OCI-LY7 (cell line): Measurements from ENCODE around the gene WNT1. TPM values are rescaled to one million over a fixed set of nuclear protein-coding genes. Genes with fewer than 3 reads are reported as not detected.
A peak's percentile ranks its signal among the peaks of the same experiment; 100 is the strongest.

Experiments used
- BruUV-seq: library from RNA; stranded (reverse); fragments of 400-500 nt; replicated peaks from 2 replicates; lab custom pipeline; 2021; lab: Mats Ljungman, UMichigan
- CTCF ChIA-PET: fragments of 300-600 bp; sonication (Branson Sonifier 250); formaldehyde crosslinking; loops from one replicate; lab custom pipeline; 2022; ENCODE audit warnings: antibody characterized with exemption; ENCODE audit not compliant: unreplicated experiment; lab: Charles Lee
- POLR2A ChIA-PET: fragments of 300-600 bp; sonication (Branson Sonifier 250); formaldehyde crosslinking; loops from one replicate; lab custom pipeline; 2022; ENCODE audit warnings: antibody characterized with exemption; lab: Charles Lee
- DNase-seq: peaks from one replicate; pipeline ENCODE4 v3.0.0-alpha.2; 2015; ENCODE audit warnings: low spot score
- H2AFZ ChIP-seq: fragments of 200-600 bp; sonication (generic), shearing (Covaris generic); 2 replicates; pipeline ENCODE4 v1.6.1; 2014; ENCODE audit warnings: mild to moderate bottlenecking, antibody characterized with exemption, low read length, moderate library complexity
- H3K27ac ChIP-seq: fragments of 200-600 bp; sonication (generic); 2 replicates; pipeline ENCODE4 v1.5.1; 2014; ENCODE audit warnings: mixed run types, low read depth, mild to moderate bottlenecking, moderate library complexity, low read length, inconsistent platforms; ENCODE audit not compliant: poor library complexity, severe bottlenecking
- H3K36me3 ChIP-seq: fragments of 200-600 bp; sonication (generic); 2 replicates; pipeline ENCODE4 v1.6.1; 2014; ENCODE audit warnings: mild to moderate bottlenecking, antibody characterized with exemption, low read length, moderate library complexity, mixed read lengths; ENCODE audit not compliant: insufficient read depth
- H3K4me1 ChIP-seq: fragments of 200-600 bp; sonication (generic); 2 replicates; pipeline ENCODE4 v1.5.1; 2014; ENCODE audit warnings: mild to moderate bottlenecking, low read length; ENCODE audit not compliant: insufficient read depth, poor library complexity, severe bottlenecking
- H3K4me2 ChIP-seq: fragments of 200-600 bp; sonication (generic); 2 replicates; pipeline ENCODE4 v1.6.1; 2014; ENCODE audit warnings: mild to moderate bottlenecking, low read length
- H3K4me3 ChIP-seq: fragments of 200-600 bp; sonication (generic); 2 replicates; pipeline ENCODE4 v1.5.1; 2014; ENCODE audit warnings: mild to moderate bottlenecking, low read depth, low read length; ENCODE audit not compliant: poor library complexity, severe bottlenecking
- H3K79me2 ChIP-seq: fragments of 200-600 bp; sonication (generic); 2 replicates; pipeline ENCODE4 v1.6.1; 2016; ENCODE audit warnings: low read depth, mild to moderate bottlenecking, low read length, moderate library complexity, mixed read lengths; ENCODE audit not compliant: insufficient read depth
- H3K9me2 ChIP-seq: fragments of 200-600 bp; sonication (generic); 2 replicates; pipeline ENCODE4 v1.6.1; 2016; ENCODE audit warnings: mild to moderate bottlenecking, low read length, mixed read lengths; ENCODE audit not compliant: insufficient read depth
- H3K9me3 ChIP-seq: fragments of 200-600 bp; sonication (generic); 2 replicates; pipeline ENCODE4 v1.6.1; 2014; ENCODE audit warnings: mild to moderate bottlenecking, mixed run types, low read length, mixed read lengths
- H4K20me1 ChIP-seq: fragments of 200-600 bp; sonication (generic); 2 replicates; pipeline ENCODE4 v1.6.1; 2014; ENCODE audit warnings: mild to moderate bottlenecking, antibody characterized with exemption, low read length, moderate library complexity, mixed read lengths; ENCODE audit not compliant: insufficient read depth
- CTCF ChIP-seq: fragments of 200-600 bp; sonication (generic); conservative IDR thresholded peaks from 2 replicates; pipeline ENCODE4 v1.5.1; 2014; ENCODE audit warnings: mild to moderate bottlenecking, antibody characterized with exemption, low read length, moderate library complexity, mixed read lengths
- EZH2phosphoT487 ChIP-seq: fragments of 200-600 bp; sonication (generic); IDR thresholded peaks from 2 replicates; pipeline ENCODE4 v1.6.1; 2018; ENCODE audit warnings: low read depth, borderline replicate concordance, mild to moderate bottlenecking, mixed run types, antibody characterized with exemption, low read length, moderate library complexity, mixed read lengths
- intact Hi-C: fragments of 100-400 bp; cut with micrococcal nuclease; formaldehyde crosslinking; loops from one replicate; pipeline ENCODE4 v1.10.0; 2022; ENCODE audit not compliant: unreplicated experiment
- total RNA-seq, 2 experiments: library from RNA; depleted of rRNA in 1 of 2; stranded (reverse); fragments of >200 nt in 1 of 2; shearing (Covaris generic) in 1 of 2; gene quantifications; 2 replicates each; pipeline ENCODE4 v1.2.3, GENCODE V29; 2014 to 2022

WNT1 gene
- total RNA-seq, 2 experiments from 2014 or later: not detected

GRCh38 chr12:49015196-49015595 is 37.1 kb downstream of the WNT1 start:
- intact Hi-C loops: loop anchor here (5.0 kb wide), 1 partner anchor 117 kb away; the partner anchor contains the start of gene TUBA1B
- Histone ChIP-seq H3K4me3 (no peak overlapping the region), H3K9me2 (no peaks in the 10 kb centered on the region), H3K4me2 (no peak overlapping the region), H3K36me3 (peaks cover 17% of the 10 kb centered on the region), H3K27ac (no peak overlapping the region), H2AFZ (no peak overlapping the region), H3K9me3 (no peaks in the 10 kb centered on the region), H4K20me1 (no peaks in the 10 kb centered on the region), H3K79me2 (peaks cover 6% of the 10 kb centered on the region; the same call in 1 of the 2 replicates), H3K4me1 (peaks cover 22% of the 10 kb centered on the region)
- TF ChIP-seq CTCF (no peak), EZH2phosphoT487 (no peak)
- CTCF ChIA-PET: interaction anchor here (2.0 kb wide), 1 partner anchor 18 kb away, joined by 9 read pairs; no protein-coding TSS in a partner anchor
- no TSS peak for BruUV-seq
- DNase-seq: no peak
- POLR2A ChIA-PET: interaction anchor here (0.5 kb wide), 2 partner anchors 58 to 115 kb away, joined by 3 to 4 read pairs; partner anchors contain the start of gene ARF3

- Histone ChIP-seq H2AFZ (peak overlapping the region; percentile 70; the same call in 1 of the 2 replicates), H3K4me2 (peak overlapping the region; percentile 95), H4K20me1 (no peaks in the 10 kb centered on the region), H3K4me3 (peak overlapping the region; percentile 88), H3K27ac (peak overlapping the region; percentile 90), H3K9me3 (no peaks in the 10 kb centered on the region), H3K79me2 (peaks cover 6% of the 10 kb centered on the region; the same call in 1 of the 2 replicates), H3K4me1 (peaks cover 24% of the 10 kb centered on the region), H3K9me2 (no peaks in the 10 kb centered on the region), H3K36me3 (peaks cover 30% of the 10 kb centered on the region)
- CTCF ChIA-PET: interaction anchor here (0.8 kb wide), 1 partner anchor 152 kb away, joined by 3 read pairs; the partner anchor contains the start of gene RND1
- TF ChIP-seq CTCF: no peak
- intact Hi-C loops: loop anchor here (1.0 to 5.0 kb wide), 3 partner anchors 22 to 114 kb away; partner anchors contain the start of gene TUBA1B
- DNase-seq: peak; percentile 36
- no TSS peak for BruUV-seq
- POLR2A ChIA-PET: interaction anchor here (0.6 to 1.4 kb wide), 6 partner anchors 12 to 171 kb away, joined by 3 to 5 read pairs (median 4); partner anchors contain the start of genes ARF3 and TUBA1A
Measured at GRCh38 chr12:49017891-49018260, 39.8 kb downstream of the WNT1 start.
